G401.6 (cell line): Measurements from ENCODE around the gene BRD3.

ENCODE experiments used
- FAIRE-seq: peaks from 2 replicates; lab custom pipeline; 2012; peaks lifted over from hg19 to GRCh38; lab: Jason Lieb, UNC

Gene BRD3

DNA sequence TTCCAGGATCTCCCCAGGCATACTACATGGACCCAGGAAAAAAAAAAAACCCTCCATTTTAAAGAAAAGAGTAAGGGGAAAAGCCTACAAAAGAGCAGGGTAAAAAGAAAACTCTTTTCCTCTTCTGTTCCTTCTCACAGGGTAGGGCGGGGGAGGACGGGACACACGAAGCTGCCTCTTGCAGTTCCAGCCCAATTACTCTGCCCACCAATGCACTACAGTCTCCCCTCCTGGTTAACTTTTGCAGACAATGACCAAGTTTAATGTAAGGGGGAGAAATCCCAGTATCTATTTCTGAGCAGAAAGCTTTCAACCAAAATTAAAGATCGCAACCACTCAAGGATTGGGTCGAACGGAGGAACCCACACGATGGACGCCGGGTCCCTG, 1.3 kb downstream of the BRD3 start:
- FAIRE-seq = no peak

DNA sequence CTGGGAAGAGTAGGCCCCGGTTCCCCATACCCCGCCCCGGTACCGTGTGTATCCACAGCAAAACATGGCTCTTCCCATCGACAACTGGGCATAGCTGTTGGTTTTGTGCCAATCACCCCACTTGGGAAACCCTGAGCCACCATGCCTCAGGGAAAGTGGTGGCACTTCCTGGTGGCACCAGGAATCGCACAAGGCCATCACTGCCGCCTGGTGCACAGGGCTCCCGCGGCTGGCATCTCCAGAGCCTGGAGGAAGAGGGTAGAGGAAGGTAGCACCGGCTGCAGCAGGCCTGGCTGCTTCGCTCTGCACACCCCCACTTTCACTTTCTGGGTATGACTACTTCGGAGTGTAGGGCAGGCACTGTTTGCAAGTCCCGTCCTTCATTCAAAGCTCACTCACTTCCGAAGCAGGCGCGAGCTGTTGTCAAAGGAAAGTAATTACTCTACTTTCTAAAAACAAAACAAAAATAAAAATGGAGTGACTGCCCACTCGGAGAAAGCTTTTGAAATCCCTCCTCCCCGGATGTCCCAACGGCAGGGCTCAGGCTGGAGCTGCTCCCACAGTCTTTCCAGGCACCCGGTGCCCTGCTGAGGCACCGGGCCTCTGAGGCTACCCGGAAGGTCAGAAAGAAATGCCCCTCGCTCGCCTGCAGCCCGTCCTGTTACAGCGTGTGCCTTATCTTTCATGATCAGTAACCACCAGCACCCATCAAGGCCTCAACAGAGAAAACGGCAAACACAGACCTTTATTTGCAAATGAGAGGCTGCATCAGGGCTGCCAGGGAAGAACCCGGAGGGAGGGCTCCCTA, 2.0 kb downstream of the BRD3 start:
- FAIRE-seq = no peak

DNA sequence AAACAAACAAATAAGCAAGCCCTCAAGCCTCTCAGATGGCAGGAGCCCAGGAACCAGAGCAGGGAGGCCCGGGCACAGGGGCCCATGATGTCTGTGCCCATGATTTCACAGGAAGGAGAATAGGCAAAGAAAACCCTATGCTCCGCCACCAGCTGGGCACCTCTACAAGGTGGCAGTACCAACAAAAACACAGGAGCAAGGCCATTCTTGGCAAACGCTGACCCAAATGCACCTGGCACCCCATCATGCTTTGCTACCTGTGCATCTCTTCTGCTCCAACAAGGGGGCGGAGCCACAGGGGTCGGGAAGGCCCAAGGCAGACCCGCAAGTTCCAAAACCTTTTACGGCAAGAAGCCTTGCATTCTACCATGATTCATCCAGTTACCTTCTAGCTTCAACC, 3.1 kb downstream of the BRD3 start:
- no peak for FAIRE-seq

DNA sequence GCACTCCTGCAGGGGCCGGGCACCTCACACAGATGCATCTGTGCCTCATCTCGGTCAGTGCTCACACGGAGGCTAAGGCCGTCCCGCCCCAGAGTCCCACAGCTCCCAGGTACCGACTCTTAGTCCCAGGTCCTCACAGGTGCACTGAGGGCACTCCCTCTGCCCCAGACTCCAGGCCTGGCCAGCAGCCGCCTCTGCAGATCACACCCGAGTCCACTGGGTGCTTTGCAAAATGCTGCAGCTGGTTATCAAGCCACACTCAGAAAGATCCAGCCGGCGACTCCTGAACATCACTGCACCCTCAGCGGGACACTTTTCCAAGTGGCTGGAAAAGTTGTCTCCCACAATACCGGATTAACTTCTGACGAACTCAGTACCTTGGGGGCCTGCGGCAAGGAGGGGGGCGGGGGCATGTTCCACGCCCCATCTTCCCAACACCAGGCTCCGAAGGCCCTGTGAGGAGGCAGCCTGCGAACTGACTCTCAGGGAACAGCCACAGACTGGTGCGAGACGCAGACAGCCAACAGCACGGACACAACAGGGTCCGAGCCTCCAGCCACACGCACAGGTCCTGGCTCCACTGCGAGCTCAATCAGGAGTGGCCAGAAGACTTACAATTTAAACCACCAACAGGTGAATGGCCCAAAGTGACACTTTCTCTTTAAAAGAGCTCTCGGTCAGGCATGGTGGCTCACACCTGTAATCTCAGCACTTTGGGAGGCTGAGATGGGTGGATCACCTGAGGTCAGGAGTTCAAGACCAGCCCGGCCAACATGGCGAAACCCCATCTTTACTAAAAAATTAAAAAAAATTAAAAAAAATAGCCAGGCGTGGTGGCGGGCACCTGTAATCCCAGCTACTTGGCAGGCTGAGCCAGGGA, 4.0 kb downstream of the BRD3 start:
- FAIRE-seq = no peak

DNA sequence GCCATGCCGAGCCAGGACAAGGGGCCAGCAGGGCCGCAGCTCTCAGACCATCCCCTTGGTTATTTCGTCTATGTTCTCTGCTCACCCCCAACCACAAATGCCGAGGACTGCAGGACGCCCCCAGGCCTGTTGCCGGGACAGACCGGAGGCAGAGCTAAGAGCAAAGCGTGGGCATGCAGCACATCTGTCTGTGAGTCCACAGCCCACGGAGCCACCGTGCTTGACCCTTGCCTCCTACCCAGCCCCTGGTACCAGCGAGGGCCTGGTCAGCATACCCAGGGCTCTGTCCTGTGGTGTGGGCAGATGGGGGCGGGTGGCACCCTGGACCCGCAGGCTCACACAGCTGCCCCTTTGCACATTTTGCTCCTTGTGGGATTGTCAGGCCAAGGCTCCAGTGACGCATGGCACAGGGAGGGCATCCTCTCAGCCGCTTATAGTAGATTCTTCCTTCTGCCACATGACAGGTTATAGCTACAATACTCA, 4.7 kb downstream of the BRD3 start:
- no peak for FAIRE-seq

DNA sequence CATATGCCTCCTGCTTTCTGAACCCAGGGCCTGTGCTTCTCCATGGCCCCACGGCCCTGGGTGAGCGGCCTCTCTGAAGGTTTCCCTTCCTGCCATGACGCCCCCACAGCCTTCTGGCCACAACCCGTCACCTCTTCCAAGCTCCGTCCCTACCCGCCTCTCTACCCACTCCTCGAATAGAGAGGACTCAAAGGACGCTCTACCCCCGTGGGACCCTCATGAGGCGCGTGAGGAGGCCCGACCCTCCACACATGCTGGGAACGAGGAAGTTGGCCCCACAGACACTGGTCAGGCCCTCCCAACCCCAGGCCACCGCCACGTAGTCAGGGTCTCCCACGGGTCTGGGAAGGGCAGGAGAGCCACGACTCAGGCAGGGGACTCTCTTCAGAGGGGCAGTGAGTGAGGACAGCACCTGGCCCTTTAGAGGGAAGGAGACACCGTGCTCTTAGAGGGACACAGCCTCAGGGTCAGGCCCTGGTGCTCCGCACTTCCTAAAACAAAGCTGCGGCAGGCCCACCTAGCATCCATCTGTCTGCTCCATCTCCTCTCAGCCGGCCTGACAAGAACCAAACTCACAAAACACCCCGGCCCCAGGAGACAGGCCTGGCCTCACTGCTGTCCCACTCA, 5.3 kb downstream of the BRD3 start:
- FAIRE-seq = no peak

DNA sequence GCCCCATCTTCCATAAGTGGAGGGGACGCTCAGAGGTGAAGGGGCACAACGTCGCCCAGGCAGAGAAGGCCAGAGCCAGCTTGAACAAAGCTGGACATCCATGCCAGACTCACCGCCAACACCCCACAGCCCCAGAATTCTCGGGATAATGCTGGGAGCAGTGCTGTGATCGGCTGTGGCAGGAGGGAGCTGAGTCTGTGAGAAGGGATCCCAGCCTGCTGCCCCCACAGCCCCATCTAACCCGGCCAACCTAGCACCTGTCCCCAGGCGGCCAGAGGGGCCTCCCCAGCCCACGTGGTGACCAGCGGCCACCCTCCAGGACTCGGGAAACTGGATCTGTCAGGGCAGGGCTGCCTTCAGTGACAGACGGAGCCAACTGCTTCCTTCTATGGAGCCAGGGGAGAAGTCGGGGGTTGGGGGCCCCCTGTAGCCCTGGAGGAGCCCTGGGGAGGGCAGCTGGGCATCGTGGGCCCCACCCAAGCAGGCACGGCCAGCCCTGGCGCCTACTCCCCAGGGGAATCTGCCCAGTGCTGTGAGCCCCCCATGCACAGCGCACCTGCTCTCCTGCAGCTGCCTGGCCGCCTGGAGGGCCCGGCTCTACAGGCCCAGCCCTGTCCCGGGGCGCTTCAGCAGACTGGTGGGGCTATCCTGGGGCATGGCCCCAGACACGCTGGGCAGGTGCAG, 6.0 kb downstream of the BRD3 start:
- FAIRE-seq = no peak

DNA sequence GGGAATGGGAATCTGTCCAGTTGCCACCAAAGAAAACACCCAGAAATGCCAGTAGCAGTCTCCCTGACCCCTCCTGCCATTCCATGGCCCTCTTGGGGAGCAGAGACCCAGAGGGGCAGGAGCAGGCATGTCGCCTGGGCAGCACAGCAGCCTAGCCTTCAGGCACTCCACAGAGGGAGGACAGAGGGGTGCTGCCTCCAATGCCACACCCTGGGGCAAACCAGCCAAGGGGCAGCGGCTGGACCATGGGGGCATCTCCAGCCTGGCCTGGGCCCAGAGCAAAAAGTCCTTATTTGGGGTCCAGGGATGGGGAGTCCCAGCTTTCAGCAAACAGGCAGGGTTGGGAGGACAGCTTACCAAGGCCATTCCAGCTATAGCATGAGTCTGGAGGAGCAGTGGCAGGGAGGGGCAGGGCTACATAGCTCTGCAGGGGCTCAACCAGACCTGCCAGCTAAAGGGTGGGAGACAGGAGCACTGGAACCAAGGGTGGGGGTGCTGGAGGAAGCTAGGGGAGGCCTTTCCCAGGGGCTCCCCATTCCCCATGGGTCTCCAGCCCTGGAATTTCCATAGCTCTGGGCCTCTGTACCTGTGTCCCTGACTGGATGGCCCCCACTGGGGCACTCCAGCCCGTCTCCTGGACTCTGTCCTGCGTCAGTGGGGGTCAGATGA, 6.7 kb downstream of the BRD3 start:
- FAIRE-seq = no peak

DNA sequence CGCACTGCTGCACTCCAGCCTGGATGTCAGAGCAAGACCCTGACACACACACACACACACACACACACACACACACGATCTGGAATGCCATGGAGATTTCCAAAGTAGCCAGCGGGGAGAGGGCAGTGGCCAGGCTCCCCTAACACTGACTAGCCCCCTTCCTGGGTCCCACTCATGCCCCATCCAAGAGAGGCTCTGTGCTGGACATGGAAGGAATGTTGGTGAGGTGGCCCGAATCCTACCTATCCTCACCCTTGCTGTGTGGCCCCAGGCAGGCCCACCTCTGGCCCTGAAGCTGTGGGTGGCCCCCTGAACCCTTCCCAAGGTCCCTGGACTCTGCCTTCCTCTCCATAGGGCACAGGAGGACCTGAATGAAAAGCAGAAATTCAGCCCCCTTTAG, 7.3 kb downstream of the BRD3 start:
- no peak for FAIRE-seq

DNA sequence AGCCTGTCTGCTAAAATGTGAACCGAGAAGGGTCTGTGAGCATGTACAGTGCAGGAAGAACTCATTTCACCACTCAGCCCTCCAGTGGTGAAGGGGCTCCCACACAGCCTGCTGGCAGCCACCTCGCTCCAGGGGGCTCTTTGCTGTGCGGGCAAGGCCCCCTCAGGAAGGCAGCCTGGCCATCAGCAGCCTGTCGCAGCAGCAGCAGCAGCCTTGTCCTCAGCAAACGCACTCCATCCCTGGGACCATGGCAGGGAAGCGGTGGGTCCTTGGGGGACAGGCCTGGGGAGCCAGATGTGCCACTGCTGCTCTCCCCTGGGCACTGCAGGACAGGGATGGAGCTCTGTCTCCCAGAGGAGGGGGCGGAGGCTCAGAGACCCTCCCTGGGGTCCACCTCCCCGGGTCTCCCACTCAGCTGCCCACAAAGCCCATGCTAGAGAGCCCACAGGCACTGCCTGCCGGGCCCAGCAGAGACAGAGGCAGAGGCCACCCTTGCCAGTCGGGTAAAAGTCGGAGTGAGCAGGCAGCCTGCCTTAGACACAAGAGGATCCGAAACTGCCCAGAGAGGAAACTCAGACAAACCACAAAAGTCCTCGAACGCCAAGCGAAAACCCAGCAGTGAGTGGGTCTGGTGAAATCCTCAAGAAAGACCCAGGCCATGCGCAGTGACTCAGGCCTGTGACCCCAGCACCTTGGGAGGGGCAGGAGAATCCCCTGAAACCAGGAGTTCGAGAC, 8.0 kb downstream of the BRD3 start:
- FAIRE-seq = no peak

DNA sequence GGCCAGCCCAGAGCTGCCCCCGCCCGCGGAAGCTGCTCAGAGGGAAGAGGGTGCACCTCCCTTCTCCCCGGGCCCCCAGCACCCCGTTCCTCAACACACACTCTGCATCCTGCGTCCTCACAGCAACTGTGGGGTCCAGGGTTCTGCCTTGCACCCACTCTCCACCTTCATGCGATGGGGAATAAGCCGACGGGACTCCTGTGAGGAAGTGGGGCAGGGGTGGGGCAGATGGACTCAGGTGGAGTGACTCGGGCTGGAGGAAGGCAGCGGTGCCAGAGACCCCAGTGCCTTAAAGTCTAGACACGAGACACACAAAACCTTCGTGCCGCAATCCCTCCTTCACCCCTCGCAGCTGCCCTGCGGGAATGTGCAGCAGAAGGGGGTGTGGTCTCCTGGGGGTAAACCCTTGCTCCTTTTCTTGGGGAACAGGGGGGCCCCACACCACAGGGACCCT, 8.6 kb downstream of the BRD3 start:
- FAIRE-seq = no peak

DNA sequence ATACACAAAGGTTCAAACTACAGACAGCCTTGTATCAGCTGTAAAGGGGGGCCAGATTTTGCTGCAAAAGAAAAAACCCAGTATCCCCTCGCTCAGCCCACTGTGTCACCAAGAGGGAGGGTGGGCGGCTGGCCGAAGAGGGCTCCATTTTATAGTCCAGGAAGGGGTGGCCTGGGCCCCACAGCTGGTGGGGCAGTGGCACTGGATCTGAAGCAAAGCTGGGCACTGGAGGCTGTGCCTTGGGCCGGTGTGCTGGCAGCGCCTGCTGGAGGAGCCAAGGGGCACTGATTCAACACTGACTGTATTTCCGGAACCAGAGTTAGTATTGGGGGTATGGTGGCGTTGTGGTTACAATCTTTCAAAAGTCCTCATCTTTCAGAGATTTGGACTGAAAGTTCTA, 9.1 kb downstream of the BRD3 start:
- no peak for FAIRE-seq

DNA sequence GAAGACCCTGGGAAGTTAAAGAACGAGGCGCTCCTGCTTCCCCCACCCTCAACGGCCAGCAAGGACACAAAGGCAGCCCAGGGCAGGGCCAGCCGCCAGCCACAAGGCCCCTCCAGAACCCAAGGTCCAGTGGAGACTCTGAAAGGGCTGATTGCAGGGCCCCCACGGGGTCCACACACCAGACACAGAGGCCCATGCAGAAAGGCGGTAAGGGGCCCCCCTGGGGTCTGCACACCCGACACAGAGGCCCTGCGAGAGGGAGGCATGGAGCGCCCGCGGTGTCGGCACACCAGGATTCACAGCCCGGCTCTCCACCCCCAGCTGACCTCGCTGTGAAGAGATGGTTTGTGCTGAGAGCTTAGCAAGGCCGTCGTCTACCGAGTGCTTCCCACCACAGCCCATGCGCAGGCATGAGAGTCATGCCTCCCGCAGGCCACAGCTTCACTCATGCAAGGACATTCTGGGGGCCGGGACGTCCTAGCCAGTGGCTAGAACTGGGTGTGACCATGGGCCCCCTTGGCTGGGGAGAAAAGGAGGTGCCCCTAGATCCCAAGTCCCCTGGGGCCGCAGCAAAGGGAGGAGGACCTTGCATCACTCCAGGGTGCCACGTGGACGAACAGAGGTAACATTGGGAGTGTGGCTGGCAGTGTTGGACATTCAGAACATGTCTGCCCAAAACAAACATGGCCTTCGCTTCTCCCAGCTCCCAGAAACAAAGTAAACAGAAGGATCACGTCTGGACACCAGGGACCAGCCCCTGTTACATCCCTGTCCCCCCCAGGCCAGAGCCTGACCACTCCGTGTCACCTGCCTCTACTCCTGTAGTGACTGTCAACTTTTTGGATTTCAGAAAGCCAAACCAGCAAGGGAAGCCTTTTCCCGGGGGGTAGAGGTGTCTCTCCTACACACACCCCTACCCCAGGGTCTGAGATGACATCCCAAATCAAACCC, 9.8 kb downstream of the BRD3 start:
- no peak for FAIRE-seq

DNA sequence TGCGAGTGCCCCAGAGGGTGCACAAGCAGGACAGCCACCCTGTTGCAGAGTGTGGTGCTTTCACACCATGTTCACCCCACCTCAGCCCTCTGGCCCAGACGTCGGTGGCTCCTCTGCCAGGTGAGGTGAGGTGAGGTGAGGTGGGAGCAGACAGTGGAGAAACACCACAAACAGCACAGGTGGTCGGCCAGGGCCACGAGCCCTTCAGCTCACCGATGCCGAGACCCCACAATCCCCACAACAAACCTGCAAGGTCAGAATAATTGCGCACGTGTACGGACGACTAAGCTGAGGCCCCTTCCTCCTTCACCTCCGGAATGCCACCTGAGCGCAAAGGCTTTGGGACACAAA, 10.5 kb downstream of the BRD3 start:
- FAIRE-seq = no peak

DNA sequence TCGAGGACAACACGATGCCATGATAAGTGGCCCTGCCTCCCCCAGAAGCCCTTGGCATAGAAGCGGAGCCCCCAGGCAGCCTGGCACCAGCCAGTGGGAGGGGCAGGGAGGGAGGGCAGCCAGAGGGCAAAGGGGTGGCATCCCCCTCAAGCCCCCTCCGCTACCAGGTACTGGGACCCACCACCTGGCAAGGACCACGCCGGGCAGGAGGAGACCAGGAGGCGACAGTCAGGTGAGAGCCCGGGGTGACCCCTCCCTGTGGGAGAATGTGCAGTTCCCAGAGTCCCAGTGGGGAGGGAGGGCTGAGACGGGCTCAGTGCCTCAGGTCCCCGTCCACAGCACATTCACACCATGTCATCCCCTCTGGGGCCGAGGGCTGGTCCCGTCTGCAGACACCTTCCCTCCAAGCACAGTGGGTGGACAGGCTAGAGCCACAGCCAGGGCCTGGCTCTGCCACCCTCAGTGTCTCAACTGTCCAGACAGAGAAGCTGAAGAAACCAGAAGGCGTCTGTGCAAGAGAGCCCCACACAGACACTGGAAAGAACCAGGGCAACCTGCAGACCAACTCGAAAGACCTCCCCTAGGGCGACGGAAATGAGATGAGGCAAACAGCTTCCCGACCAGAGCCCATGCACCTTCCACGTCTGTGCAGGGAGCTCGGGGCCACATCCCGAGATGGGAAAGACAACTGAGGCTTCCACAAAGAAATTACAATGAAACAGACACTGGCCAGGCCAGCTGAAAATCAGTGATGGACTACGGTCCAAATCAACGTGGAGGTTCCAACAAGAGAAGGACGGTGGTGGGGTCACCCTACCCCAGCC, 11.1 kb downstream of the BRD3 start:
- FAIRE-seq = no peak

DNA sequence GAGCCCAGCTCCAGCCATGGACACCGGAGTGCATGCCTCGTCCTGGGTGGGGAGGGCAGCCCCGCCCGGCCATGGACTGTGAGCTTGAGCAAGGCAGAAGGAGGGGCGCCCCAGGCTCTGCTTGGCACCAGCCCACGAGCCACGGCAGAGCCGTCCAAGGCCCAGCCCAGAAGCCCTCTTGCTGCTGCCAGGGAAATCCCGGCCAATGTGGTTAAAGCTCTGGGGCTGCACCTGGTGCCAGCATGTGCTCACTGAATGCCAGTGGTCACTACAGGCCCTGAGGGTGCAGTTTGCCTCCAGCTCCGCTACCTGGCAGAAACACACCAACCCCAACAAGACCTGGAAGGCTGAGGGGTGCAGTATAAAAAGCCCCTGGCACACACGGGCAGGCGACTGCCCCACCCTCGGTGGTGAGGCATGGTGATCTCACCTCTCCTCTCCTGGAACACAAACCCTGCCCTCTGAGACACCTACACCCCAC, 11.8 kb downstream of the BRD3 start:
- FAIRE-seq = no peak

DNA sequence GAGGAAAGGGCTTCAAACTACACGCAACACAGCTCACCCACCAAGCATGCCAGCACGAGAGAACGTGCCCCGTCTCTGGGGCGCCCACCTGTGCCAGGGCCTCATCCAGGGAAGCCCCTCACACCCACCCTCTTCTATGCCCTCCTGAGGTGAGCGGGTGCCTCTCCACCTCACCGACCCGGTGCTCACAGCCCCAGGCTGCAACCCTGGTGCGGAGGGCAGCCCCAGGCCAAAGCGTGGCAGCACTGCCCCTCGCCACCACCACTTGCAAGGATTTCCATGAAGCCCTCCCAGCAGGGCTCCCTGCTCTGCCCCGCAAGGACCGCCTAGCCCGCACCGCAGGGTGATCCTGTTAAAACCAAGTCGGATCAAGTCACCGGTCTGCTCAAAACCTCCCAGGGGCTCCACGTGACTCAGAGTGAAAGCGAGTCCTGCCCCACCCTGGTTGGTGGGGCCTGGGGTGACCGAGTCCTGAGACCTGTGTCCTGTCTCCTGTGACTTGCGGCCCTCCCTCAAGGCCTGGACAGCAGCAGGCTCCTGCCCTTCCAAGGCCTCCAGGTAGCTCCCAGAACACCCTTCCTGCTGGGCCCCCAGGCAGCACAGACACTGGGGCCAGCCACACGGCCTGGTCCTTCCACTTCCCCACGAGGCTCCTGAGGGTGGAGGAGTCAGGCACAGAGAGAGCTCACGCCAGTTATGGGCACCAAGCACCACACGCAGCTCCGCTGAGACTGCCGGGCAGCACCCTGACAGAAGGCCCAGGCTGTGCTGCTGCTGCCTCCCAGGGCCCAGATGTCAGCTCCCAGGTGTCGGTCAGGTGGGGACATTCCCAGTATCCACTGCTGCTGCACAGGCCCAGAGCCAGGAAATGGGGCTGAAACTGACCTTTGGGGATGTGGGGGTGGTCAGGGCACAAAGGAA, 12.7 kb downstream of the BRD3 start:
- no peak for FAIRE-seq
